GM18520 (cell line): ENCODE results near the gene MAGEA9B.
"Not testable (repeated sequence)": the region's sequence is repeated elsewhere in the genome, so short reads cannot be mapped to it uniquely, and the experiment has no call there.

ENCODE experiments used
- ATAC-seq: cut with Tn5 transposase; IDR thresholded peaks from one replicate; pipeline ENCODE4 v1.9.1; 2021; ENCODE audit not compliant: unreplicated experiment

The MAGEA9B gene, protein sequence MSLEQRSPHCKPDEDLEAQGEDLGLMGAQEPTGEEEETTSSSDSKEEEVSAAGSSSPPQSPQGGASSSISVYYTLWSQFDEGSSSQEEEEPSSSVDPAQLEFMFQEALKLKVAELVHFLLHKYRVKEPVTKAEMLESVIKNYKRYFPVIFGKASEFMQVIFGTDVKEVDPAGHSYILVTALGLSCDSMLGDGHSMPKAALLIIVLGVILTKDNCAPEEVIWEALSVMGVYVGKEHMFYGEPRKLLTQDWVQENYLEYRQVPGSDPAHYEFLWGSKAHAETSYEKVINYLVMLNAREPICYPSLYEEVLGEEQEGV

DNA sequence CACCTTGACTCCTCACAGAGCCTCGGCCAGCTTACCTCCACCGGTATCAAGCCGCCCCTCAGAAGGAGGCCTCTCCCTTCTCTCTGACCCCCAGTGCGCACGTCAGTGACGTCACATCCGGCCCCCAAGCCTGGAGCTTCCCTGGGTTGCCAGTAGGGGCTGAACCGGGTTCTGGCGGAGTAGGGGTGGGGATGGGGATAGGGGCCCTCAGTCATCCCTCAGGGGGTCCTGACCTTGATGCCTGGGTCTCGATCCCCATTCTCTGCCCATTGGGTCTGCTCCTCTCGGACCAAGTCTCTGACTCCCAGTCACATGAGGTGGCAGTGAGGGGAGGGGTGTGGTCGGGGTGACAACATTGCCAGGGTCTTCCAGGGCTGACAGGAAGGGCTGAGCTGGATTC, at the start of gene MAGEA9B:
Gene MAGEA9B, minus strand, starts transcription at position 101 of the 400 bp plus-strand sequence. CDS start 4,280 bp downstream, outside the sequence.
- ATAC-seq = not testable (repeated sequence)

DNA sequence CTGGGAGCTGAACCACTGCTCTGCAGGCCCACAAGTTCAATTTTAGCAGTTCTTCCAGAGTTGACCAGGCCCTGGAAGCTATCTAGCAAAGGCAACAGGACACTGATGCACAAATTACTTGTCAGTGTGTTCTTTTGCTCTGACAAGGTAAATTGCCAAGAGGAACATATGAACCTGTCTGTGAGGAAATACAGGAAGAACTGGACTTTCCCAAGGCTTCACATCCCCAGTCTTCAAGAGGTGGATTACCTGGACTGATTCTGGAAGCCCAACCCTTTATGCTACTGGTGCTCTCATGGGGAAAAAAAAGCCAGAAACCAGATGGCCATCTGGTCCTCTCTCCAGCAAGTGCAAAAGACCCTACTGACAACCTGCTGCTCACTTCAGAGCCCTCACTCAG, 46.3 kb upstream of the MAGEA9B start:
- ATAC-seq = no peak

DNA sequence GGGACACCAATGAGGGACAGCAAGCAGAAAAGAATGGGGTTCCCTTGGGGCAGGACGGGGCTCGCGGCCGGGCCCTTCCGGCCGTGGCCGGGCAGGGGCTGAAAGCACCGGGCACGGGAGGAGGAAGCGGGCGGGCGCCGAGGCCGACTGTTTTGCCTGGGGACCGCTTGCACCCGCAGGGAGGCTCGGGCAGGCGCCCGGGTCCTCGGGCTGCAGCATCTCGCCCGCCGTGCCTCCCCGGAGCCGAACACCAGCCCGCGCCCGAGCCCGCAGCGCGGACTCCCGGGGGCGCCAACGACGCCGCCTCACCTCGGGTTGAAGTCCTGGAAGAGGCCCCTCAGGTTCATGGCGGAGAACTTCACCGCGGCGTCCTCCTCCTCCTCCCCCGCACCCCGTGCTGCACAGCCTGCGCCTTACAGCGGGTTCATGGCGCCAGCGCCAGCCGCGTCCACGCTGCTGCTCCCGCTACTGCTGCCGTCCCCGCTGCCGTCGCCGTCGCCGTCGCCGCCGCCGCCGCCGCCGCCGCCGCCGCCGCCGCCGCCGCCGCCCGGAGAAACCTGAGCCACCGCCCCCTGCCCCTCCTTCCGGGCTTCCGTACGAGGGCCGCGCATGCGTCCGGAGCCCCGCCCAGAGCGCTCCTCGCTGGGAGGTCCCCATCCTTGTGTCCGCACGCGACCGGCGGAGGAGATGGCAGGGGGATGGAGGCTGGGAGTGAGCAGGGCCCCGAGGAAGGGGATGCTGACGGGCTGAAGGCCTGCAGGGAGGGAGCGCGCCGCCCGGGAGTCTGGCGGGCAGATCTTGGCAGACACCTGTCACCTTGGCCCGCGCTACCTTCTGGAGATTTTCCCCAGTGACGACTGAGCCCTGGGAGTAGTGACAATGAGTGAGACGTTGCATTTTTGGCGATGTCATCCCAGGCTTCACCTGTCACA, 44.2 kb upstream of the MAGEA9B start, which contains the start of gene TMEM185A:
Gene TMEM185A, minus strand, starts transcription at position 559 of the 932 bp plus-strand sequence. Its CDS starts 212 bp downstream, at position 347.
- peak; percentile 67 for ATAC-seq

DNA sequence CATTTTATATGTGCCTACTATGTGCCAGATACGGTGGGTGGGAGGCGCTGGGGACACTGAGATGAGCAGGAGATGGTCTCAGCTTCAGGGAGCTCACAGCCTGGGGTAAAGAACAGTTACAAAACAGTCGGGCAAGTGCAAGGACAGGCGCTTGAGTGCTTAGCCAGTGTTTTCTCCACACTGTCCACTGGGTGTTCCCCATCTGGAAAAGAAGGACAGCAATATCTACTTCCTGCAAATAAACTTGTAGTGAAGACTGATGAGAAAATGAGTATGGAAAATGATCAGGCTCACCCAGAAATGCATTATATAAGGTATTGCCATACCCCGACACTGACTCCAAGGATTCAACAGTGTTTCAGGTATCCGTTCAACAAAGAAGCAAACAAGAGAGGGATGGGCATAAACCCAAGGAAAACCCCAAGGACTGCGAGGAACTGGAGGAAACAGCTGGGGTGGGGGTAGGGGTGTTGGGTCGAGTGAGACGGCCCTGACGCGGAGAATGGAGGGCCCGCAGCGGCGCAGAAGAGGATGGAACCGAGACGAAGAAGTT, 43.5 kb upstream of the MAGEA9B start:
- no peak for ATAC-seq

DNA sequence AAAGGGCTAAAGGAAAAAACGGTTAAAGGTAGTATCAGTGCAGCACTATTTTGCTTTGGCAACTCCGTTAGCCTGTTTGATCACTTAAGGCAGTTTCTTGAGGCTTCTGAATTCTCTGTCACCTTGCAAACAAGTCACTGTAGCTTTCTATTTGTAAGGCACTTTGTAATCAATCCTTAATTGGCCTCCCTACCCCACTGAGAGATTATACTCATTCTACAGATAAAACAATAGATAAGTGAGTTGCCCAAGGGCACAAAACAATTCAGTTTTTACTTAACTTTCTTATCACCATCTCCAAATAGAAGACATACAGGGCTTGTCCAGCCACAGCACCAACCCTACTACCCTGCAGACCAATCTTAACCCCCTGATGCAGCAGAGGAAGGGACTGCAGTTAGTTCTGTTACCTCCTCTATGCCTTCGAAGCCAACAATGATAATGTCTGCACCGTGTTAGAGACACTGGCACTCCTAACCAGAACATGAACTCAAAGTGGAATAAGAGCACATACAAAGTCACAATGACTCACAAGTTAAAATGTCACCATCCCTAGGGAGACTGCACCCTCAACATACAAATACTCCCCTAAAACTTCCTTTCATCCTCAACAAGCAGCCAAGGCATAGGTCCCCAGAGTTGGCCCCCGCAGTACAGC, 42.6 kb upstream of the MAGEA9B start:
- no peak for ATAC-seq

DNA sequence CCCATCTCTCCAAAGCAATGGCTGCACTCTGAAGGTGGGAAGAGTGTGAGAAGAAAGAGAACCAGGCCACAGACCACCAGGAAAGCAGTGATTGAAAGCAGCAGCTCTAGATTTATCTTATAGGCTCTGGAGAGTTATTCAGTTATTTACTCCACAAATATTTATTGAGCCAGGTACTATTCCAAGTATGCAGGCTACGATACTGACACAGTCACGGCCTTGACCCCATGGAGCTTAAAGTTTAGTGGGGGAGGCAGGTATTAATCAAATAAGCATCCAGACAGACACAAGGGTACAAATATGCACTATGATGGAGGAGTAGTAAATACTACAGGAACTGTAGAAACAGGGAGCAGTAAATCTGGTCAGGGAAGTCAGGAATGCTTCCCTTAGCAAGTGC, 41.5 kb upstream of the MAGEA9B start:
- no peak for ATAC-seq

DNA sequence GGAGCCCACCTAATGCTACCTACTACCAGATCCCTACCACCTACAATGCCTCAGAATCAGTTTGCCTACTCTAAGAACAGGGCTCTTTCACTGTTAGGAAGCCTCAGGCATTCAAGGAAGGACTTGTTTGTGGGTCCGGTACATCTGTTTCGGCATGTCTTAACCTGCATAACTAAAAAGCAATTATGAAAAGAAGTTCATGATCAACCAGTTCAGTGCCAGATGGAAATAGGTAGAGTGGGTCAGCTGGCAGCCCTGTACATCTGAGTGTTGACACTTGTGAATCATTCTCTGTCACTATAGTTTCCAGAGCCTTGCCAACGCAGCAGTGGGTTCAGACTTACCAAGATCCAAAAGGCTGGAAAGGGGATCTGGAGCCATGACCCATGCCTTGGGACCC, 41.0 kb upstream of the MAGEA9B start:
- no peak for ATAC-seq

DNA sequence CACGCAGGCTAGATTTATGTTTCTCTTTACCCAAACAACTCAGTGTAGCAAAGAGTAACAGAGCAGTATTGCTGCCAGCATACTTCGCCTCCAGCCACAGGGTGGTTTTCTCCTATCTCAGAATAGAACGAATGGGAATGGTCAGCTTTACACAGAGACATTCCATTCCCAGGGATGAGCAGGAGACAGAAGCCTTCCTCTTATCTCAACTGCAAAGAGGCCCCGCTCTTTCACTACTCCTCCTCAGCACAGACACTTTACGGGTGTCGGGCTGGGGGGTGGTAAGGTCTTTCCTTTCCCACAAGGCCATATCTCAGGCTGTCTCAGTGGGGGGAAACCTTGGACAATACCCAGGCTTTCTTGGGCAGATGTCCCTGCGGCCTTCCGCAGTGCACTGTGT, 39.6 kb upstream of the MAGEA9B start:
- not testable (repeated sequence) for ATAC-seq

DNA sequence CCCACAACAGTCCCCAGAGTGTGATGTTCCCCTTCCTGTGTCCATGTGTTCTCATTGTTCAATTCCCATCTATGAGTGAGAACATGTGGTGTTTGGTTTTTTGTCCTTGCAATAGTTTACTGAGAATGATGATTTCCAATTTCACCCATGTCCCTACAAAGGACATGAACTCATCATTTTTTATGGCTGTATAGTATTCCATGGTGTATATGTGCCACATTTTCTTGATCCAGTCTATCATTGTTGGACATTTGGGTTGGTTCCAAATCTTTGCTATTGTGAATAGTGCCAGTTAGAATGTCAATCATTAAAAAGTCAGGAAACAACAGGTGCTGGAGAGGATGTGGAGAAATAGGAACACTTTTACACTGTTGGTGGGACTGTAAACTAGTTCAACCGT, 32.4 kb upstream of the MAGEA9B start:
- not testable (repeated sequence) for ATAC-seq

DNA sequence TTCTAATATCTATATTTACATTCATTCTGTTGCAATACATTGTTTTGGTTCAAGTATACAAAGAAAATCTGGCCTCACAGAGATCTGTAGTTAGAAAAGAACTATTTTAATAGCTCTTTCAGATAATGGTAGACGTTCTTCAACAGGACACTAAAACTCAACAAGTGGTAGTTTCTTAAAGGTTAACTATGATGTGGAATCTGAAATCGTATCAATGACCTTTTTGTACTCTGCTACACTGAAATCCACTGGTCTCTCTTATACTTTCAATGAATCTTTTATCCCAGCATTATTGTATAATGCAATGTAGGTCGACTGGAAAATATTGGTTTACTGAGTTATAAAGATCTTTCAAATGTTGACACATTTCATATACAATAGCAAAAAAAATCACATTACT, 31.6 kb upstream of the MAGEA9B start:
- no peak for ATAC-seq

DNA sequence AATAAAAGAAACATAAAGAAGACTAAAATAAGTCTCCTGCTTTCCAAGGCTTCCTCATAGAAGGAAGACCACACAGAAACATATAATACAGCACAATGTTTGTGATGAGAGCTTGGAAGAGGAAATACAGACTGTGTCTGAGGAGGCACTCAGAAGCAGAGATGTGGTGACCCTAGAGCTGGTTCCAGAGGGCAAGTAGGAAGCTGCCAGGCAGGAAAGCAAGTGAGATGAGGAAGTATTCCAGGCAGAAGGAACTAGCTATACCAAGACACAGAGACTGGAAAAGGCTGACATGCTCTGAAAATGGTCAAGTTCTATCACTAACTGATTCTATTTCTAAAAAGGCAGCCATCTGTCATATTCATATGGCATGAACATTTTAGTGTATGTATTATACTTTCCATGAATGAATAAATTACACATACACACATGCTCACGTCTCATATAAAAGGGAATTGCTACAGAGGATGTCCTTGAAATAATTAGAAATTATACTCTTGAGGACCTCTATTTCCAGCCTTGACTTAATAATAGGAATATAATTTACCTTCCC, 24.4 kb upstream of the MAGEA9B start:
- no peak for ATAC-seq

DNA sequence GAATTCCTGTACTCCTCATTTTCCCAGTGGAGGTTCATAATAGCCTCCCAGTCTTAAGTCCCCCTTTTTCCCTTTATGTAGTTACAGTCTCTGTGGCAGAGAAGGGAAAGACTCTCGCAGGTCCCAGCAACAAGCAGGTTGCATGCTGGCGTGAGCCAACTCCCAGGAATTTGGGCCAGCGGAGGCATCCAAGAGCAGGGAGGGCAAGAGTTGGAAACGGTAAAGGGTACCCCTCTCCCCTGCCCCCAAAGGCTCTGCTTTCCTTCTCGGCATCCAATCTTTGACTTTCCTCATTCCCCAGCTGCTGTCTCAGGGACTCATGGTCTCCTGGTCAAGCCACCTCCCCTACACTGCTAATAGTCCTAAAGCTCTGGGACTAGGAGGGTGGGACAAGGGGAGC, 23.3 kb upstream of the MAGEA9B start:
- no peak for ATAC-seq

DNA sequence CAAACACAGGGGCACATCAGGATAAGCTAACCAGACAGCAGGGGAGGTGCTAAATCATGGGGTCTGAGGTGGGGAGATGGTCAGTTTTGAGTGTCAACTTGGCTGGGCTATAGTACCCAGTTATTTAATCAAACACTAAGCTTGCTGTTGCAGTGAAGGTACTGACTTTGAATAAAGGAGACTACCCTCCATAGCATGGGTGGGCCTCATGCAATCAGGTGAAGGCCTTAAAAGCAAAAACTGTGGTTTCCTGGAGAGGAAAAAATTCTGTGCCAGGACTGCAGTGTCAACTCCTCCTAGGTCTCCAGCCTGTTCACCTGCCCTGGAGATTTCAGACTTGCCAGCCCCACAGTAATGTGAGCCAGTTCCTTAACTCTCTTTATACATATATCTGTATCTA, 20.4 kb upstream of the MAGEA9B start:
- ATAC-seq = no peak

DNA sequence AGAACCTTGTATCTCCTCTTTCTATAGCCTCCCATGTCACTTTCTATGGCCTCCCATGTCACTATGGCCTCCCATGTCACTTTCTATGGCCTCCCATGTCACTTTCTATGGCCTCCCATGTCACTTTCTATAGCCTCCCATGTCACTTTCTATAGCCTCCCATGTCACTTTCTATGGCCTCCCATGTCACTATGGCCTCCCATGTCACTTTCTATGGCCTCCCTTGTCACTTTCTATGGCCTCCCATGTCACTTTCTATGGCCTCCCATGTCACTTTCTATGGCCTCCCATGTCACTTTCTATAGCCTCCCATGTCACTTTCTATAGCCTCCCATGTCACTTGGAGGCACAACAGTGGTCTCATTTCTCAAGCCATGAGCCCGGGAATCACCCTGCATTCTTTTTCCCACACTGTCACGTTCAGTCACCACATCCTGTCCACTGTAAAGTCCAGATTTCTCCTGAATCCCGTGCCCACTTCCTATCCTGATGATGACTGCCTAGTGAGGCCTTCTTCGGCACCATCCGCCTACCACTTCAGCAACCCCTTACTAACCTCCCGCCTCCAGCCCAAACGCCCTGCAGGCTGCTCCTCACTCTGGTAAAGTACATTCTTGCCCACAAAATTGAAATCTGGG, 18.1 kb upstream of the MAGEA9B start:
- ATAC-seq = not testable (repeated sequence)

DNA sequence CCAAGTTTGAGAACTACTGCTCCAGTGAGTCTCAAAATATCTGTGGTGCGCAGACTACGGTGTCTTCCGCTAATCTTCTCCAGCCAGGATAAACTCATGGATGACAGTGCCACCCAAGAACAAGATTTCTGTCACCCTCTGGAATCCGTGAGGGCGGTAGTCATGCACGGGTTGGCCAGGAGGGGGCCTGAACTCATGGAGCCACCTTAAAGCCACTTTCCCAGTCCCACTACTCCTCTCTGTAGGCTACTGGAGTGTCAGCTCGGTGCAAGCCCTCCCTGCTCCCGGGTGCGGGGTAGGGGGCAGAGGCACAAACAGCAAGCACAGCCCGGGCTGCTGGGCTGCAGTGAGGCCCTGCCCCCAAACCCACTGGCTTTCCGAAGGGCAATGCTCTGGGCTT, 11.3 kb upstream of the MAGEA9B start:
- not testable (repeated sequence) for ATAC-seq

DNA sequence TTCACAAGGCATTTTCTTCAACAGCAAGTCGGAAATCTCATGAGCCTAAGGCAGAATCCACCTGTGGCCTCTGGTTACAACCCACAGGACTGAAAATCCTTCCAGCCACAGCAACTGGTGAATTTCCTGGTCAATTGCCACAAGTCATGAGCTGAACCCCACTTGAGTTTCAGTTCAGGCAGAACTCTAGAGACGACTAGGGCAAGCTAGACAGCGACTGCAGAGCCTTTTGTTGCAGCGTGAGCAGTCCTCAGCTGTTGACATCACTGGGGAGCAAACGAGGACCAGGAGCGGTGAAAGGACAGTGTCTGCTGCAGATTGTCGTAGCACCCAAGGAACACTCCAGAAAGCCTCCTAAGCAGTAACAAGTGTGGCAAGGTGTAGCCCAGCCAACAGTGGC, 8.7 kb upstream of the MAGEA9B start:
- ATAC-seq = not testable (repeated sequence)

DNA sequence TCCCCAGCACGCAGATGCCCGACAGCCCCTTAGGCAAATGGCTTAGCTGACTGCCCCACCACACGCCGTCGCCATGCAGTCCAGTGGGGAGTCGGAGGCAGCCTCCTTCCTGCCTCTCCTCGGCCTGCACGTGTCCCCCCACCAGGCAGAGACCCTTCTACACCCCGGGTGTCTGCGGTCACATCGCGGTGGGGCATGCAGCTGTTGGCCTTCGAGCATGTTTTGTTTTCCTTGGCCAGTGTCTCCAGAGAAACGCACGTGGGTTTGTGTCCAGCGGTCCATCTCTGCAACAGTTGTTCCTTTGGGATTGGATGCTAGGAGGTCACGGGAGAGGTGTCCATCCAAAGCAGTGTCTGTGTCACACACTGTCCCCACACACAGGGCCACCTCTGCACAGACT, 8.0 kb upstream of the MAGEA9B start, which contains the start of gene HSFX2:
Gene HSFX2, minus strand, starts transcription at position 101 of the 400 bp plus-strand sequence. CDS start 614 bp downstream, outside the sequence.
- not testable (repeated sequence) for ATAC-seq

DNA sequence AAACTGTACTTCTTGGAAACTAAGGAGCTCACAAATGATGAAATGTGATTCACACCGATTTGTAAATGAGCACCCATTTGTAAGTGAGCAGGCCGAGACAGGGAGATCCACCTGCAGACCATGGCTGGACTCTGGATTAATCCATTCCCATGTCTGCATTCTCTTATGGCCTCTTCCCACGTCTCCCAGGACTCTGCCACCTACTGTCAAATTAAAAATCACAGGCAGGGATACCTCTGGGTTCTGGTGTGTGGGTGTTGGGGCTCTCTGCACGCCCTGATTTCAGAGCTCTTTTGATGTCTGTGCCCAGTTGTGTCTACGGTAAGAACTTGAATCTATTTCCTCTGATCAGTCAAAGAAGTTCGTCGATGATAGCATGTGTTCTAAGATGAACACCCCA, 3.7 kb upstream of the MAGEA9B start:
- not testable (repeated sequence) for ATAC-seq

DNA sequence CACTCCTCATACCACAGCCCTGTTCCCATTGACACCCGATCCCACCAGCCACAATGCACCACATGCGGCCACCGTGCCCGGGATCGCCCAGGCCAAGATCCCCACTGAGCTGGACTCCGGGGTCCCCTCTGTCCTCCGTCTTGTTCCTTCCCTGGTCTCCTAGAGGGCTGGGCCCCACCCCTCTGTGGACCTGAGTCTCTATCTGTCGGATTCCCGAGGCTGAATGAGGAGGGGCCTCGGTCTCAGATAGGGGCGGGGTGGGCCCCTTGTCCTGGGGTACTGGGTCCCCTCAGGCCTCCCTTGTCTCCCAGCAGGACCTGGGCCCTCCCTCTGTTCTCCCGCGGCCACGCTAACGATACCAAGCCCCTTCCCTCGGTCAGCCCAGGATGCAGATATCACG, 1.6 kb downstream of the MAGEA9B start:
- ATAC-seq = not testable (repeated sequence)

DNA sequence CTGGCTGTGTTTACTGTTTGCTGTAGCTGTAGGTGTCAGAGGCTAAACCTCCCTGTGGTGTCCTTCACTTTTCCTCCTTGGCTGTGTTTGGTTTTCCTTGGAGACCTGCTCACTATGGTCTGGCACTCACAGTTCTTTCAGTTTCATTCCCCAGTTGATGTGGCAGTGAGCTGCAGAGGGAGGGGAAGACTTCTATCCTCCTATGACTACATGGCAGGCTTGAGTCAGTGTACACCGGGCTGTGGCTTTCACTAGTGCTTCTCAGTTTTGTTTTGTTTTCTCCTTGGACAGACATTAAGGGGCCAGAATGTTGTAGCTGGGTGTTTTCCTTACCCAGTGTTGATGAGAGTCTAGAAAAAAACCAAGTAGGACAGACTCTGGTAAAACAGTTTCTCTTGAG, 13.8 kb downstream of the MAGEA9B start:
- peak; percentile 99 for ATAC-seq
